Dendritic cell treated with granulocyte-macrophage colony-stimulating factor and Interleukin-4, amounts not matched to agents 40 ng/mL and 50 ng/mL, for 4 days (primary cell): ENCODE results near the gene C6orf132.

Experiments
- H3K27ac Mint-ChIP-seq: one replicate; pipeline ENCODE4 v1.8.0; 2022; ENCODE audit warnings: mild to moderate bottlenecking, mixed read lengths
- H3K27me3 Mint-ChIP-seq: one replicate; pipeline ENCODE4 v1.8.0; 2022; ENCODE audit warnings: mild to moderate bottlenecking, mixed read lengths
- H3K36me3 Mint-ChIP-seq: one replicate; pipeline ENCODE4 v1.8.0; 2022; ENCODE audit warnings: low read depth, mixed read lengths
- H3K4me1 Mint-ChIP-seq: one replicate; pipeline ENCODE4 v1.8.0; 2022; ENCODE audit warnings: low read depth, mixed read lengths
- H3K4me3 Mint-ChIP-seq: one replicate; pipeline ENCODE4 v1.8.0; 2022; ENCODE audit warnings: mild to moderate bottlenecking, moderate library complexity, mixed read lengths
- H3K9me3 Mint-ChIP-seq: one replicate; pipeline ENCODE4 v1.8.0; 2022; ENCODE audit warnings: mixed read lengths
- intact Hi-C: fragments of 100-400 bp; cut with micrococcal nuclease; formaldehyde crosslinking; loops from one replicate; pipeline ENCODE4 v1.15.0; 2022

The C6orf132 gene

DNA sequence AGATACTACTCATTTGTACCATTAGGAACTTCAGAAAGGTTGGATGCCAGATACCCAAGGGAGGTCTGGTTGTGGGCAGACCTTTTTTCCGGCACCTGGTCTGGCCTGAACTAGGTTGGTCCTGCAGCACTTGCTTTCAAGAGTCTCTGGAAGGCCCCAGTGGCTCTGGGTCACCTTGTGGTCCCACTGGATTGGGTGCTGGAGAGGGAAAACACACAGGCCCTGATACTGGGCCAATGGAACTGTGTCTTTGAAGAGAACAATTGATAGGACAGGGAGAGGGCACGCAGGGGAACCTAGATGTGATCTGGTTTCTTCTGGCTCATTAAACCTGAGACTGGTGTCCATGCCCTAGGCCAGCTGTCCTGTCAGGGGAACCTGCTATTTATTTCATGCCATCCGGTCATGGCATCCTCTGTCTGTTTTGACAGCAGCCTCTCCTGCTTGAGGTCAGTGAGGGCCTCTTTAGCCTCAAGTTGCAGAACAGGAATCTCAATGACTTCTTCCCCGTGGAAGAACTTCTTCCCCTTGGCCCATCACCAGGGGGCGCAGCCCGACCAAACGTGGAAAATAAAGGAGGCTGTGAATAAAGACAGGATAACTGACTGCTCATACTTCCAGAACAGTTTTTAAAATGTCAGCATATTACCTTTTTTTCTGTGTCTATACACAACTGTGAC is 67.1 kb downstream of the C6orf132 start:
- H3K27ac Mint-ChIP-seq: no peak overlapping the region
- intact Hi-C loops: loop anchor here (1.0 kb wide), 2 partner anchors 91 to 139 kb away; no protein-coding TSS in a partner anchor
- H3K27me3 Mint-ChIP-seq: no peaks in the 10 kb centered on the region
- no peaks in the 10 kb centered on the region for H3K9me3 Mint-ChIP-seq
- H3K4me3 Mint-ChIP-seq: no peak overlapping the region
- H3K36me3 Mint-ChIP-seq: peaks cover 78% of the 10 kb centered on the region
- no peaks in the 10 kb centered on the region for H3K4me1 Mint-ChIP-seq

DNA sequence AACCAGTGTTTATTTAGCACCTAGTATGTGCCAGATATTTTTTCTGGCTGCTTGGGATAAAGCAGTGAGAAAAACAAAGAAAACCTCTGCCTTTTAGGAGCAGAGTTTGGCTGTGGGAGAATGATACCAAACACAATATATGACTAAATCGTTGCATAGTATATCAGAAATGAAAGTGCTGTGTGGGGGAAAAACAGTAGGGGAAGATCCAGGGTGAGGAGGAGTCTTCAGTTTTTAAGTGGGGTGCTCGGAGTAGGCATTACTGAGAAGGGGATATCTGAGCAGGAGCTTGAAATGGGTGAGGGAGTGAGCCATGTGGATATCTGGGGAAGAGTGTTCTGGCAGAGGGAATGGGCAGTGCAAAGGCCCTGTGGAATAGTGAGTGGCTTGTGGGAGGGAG is 69.1 kb downstream of the C6orf132 start:
- no peak overlapping the region for H3K4me3 Mint-ChIP-seq
- no peak overlapping the region for H3K27ac Mint-ChIP-seq
- no peaks in the 10 kb centered on the region for H3K27me3 Mint-ChIP-seq
- no peaks in the 10 kb centered on the region for H3K4me1 Mint-ChIP-seq
- intact Hi-C loops: no loop called here
- peaks cover 58% of the 10 kb centered on the region for H3K36me3 Mint-ChIP-seq
- no peaks in the 10 kb centered on the region for H3K9me3 Mint-ChIP-seq

DNA sequence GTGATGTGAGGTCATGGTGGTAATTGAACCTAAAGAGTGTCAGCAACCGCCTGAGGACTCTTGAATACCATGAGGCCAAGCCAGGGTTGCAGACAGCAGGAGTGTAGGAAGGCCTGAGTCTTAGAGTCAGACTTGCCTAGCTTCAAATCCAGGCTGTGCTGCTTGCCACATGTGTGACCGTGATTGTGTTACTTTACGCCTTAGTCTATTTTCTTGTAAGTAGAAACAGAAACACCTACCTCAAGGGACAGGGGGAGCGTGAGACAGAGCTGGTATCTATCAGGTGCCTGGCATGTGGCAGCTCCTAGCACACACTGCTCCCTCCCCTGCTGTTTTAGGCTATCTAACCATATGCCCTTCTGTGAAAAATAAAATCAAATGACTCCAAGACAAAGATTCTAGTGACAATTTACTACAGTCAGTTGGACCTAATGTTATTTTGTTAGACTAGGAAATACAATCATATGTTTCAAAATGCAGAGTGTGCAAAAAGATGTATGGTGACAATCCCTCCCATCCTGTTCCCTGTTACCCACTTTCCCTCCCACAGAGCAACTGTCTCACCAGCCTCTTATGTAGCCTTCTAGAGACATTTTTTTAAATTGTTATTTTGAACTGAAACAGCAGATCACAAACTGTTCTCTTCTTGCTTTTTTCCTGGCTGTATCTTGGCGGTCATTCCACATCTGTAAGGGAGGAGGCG is 70.4 kb downstream of the C6orf132 start:
- peaks cover 46% of the 10 kb centered on the region for H3K36me3 Mint-ChIP-seq
- H3K9me3 Mint-ChIP-seq: no peaks in the 10 kb centered on the region
- no peaks in the 10 kb centered on the region for H3K4me1 Mint-ChIP-seq
- intact Hi-C loops: no loop called here
- no peak overlapping the region for H3K27ac Mint-ChIP-seq
- H3K4me3 Mint-ChIP-seq: no peak overlapping the region
- no peaks in the 10 kb centered on the region for H3K27me3 Mint-ChIP-seq

DNA sequence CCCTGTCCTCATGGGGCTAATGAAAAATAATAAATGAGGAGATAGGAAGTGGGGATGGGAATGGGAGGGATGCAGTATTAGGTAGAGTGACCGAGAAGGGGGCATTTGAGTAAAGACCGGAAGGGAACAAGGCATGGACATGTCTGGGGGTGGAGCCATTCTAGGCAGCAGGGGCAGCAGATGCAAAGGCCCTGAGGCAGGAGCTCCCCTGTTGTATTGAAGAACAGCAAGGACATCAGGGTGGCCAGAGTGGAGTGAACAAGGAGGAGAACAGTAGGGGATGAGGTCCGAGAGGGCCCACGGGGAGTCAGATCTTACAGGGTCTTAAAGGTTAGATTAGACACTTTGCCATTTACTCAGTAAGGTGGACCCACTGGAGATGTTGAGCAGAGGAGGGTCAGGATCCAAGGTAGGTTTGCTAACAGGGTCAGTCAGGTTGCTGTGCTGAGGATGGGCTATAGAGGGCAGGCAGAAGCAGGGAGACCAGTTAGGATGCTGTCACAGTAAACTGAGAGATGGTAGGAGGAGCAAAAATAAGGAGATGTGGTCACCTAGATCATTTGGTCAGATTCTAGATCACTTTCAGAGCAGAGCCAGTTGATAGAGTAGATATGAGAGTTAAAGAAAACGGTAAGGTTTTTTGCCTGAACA is 73.4 kb downstream of the C6orf132 start:
- no peaks in the 10 kb centered on the region for H3K4me1 Mint-ChIP-seq
- H3K27me3 Mint-ChIP-seq: no peaks in the 10 kb centered on the region
- H3K27ac Mint-ChIP-seq: no peak overlapping the region
- peaks cover 48% of the 10 kb centered on the region for H3K36me3 Mint-ChIP-seq
- intact Hi-C loops: no loop called here
- H3K4me3 Mint-ChIP-seq: no peak overlapping the region
- no peaks in the 10 kb centered on the region for H3K9me3 Mint-ChIP-seq

DNA sequence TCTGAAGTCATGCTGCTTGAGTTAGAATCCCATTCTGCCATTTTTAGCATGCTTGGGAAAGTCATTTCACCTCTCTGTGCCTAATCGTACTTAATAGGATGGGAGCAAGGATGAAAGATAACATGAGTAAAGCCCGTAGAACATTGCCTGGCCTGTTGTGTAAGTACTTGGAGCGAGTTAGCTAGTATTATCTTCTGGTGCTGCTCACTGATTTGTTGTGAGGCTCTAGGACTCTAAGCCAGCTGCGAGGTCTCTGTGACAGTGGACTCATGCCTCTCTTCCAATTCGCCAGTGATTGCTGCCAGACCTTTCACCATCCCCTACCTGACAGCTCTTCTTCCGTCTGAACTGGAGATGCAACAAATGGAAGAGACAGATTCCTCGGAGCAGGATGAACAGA is 74.2 kb downstream of the C6orf132 start:
- Mint-ChIP-seq H3K27me3 (no peaks in the 10 kb centered on the region), H3K4me1 (no peaks in the 10 kb centered on the region), H3K4me3 (no peak overlapping the region), H3K9me3 (no peaks in the 10 kb centered on the region), H3K27ac (no peak overlapping the region), H3K36me3 (peaks cover 48% of the 10 kb centered on the region)
- intact Hi-C loops: no loop called here

DNA sequence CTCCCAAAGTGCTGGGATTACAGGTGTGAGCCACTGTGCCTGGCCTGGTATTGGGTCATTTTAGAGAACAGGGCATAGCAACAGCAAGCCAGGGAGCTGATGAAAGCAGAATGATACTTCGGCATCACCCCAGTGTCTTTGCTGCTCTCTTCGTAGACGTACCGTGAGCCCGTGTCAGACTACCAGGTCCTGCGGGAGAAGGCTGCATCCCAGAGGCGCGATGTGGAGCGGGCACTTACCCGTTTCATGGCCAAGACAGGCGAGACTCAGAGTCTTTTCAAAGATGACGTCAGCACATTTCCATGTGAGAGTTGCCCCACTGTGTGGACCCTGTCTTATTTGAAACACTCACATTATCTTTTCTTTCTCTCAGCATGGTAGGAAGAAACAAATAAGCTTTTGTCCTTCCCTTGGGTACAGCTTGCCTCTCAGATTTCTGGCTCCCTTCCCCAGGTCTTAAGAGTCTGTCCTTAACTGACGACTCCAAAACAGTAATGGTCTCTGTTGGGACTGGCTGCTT is 76.2 kb downstream of the C6orf132 start:
- Mint-ChIP-seq H3K9me3 (no peaks in the 10 kb centered on the region), H3K4me1 (no peaks in the 10 kb centered on the region), H3K27me3 (no peaks in the 10 kb centered on the region), H3K36me3 (peaks cover 50% of the 10 kb centered on the region), H3K27ac (no peak overlapping the region), H3K4me3 (no peak overlapping the region)
- intact Hi-C loops: no loop called here

DNA sequence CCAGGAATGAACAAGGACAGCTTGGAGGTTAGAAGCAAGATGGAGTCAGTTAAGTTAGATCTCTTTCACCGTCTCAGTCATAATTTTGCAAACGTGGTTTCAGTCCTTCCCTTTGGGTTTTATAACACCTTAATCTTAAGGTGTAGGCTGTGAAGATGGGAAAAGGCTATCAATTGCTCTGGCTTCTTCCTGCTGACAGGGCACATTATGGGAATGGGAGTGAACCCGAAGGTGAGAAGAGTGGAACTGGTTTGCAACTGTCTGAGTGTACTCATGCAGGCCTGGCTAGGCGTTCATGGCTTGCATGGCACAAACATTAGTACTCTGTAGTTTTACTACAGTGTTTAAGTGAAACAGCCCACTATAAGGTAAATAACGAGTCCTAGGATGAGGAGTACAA is 82.7 kb downstream of the C6orf132 start:
- Mint-ChIP-seq H3K27ac (no peak overlapping the region), H3K4me1 (no peaks in the 10 kb centered on the region), H3K27me3 (no peaks in the 10 kb centered on the region), H3K4me3 (no peak overlapping the region), H3K9me3 (no peaks in the 10 kb centered on the region), H3K36me3 (peaks cover 91% of the 10 kb centered on the region)
- intact Hi-C loops: no loop called here

DNA sequence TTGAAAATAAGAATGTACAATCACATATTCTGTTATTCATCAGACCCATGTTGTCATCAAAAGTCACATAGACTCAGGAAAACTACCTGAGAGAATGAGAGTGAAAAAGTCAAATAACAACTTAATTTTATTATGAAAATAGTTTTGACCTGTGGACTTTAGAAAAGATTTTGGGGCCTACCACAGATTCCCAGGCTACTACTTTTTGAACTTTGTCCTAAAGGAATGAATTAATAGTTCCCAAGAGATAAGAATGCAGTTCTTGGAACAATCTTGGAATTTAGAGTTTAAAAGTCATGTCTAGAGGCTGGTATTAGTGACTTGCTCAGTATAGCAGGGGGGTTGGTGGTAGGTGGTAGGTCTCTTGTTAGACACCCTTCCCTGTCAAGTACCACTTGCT is 88.8 kb downstream of the C6orf132 start:
- peaks cover 74% of the 10 kb centered on the region for H3K36me3 Mint-ChIP-seq
- H3K4me1 Mint-ChIP-seq: peaks cover 24% of the 10 kb centered on the region
- H3K27ac Mint-ChIP-seq: no peak overlapping the region
- no peaks in the 10 kb centered on the region for H3K9me3 Mint-ChIP-seq
- H3K27me3 Mint-ChIP-seq: peaks cover 5% of the 10 kb centered on the region
- no peak overlapping the region for H3K4me3 Mint-ChIP-seq
- intact Hi-C loops: no loop called here

DNA sequence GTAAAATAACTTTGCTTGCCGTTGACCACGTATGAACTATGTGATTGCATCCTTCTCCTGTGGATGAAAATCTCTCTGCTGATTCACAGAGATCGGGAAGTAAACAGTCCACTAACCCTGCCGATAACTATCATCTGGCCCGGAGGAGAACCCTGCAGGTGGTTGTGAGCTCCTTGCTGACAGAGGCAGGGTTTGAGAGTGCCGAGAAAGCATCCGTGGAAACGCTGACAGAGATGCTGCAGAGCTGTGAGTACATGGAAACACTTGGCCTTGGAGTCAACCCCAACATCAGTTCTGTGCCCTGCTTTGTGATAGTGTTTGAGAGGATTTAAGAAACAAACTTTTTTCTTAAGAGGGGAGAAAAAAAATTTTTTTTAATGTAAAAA is 91.2 kb downstream of the C6orf132 start:
- Mint-ChIP-seq H3K36me3 (peaks cover 51% of the 10 kb centered on the region), H3K4me1 (peaks cover 47% of the 10 kb centered on the region), H3K9me3 (no peaks in the 10 kb centered on the region), H3K4me3 (peak overlapping the region; percentile 53), H3K27me3 (peaks cover 17% of the 10 kb centered on the region), H3K27ac (peak overlapping the region; percentile 96)
- intact Hi-C loops: no loop called here
